ENCODE data around the gene GRIP2. TPM values are rescaled to one million over a fixed set of nuclear protein-coding genes. Genes with fewer than 3 reads are reported as not detected.

The GRIP2 gene
- total and polyA plus RNA-seq, 9 of the 15 experiments (the other 6 are each of a cell fraction or from before 2014, with no cell fraction given): 0.01 TPM; not detected in 7

- POLR2A ChIA-PET: interaction anchor here (0.5 to 2.6 kb wide), 3 partner anchors 9 to 113 kb away, joined by 3 to 17 read pairs (median 3); partner anchors contain the start of gene CCDC174
- TF ChIP-seq ZNF699 (CRISPR knock-in tag; IDR thresholded peaks at IDR 0.05; ENCODE audit: insufficient replicate concordance): no peak
- TF ChIP-seq ZNF589 (CRISPR knock-in tag; IDR thresholded peaks at IDR 0.05; ENCODE audit: low read depth): no peak
- no peak for TF ChIP-seq DACH1 (IDR thresholded peaks at IDR 0.05; ENCODE audit: partially characterized antibody)
- no peak for TF ChIP-seq REST (IDR thresholded peaks at IDR 0.05; ENCODE audit: borderline replicate concordance)
- TF ChIP-seq REST (CRISPR knock-in tag; IDR thresholded peaks at IDR 0.05; ENCODE audit: low read depth): no peak
- no peak for TF ChIP-seq RREB1 (CRISPR knock-in tag; IDR thresholded peaks at IDR 0.05)
These were observed 779 bp downstream of the GRIP2 start for GRCh38 chr3:14539384-14539741.

More at GRCh38 chr3:14539384-14539741, 779 bp downstream of the GRIP2 start:
- no peak overlapping the region for H3K27ac ChIP-seq (ENCODE audit: extremely low read depth, low read depth, low read length)
- BruUV-seq (replicated peaks): no TSS peak
- H2AFZ ChIP-seq (ENCODE audit: low read depth, low read length): no peak overlapping the region
- H3K79me2 ChIP-seq (ENCODE audit: control insufficient read depth, insufficient read depth, low read length): no peaks in the 10 kb centered on the region
- H3K9me1 ChIP-seq (ENCODE audit: control insufficient read depth, insufficient read depth, low read length): no peaks in the 10 kb centered on the region
- WGBS (ENCODE audit: insufficient coverage, low coverage, missing lambda C conversion rate): 16% methylated on average over 4 of the region's 4 CpGs
- no peak overlapping the region for H3K9ac ChIP-seq (ENCODE audit: insufficient read depth in 1 of 2, low read depth in 2 of 2, low read length in 2 of 2)
- DNase-seq (ENCODE audit: extremely low read depth in 1 of 4, low spot score in 3 of 4) (no peak), FAIRE-seq (no peak), ATAC-seq (no peak; the same call in 2 of the 3 replicates)
- no peak overlapping the region for H3K4me2 ChIP-seq (ENCODE audit: insufficient read depth, low read length)
- H3K36me3 ChIP-seq (ENCODE audit: control insufficient read depth, insufficient read depth, low read length): no peaks in the 10 kb centered on the region
- in situ Hi-C loops (cut with MboI) (no loop called here), intact Hi-C loops (cut with micrococcal nuclease) (no loop called here)
- H4K20me1 ChIP-seq (replicated peaks; ENCODE audit: control insufficient read depth, insufficient read depth, low read length): no peaks in the 10 kb centered on the region
- H3K4me1 ChIP-seq (replicated peaks in 1 of 2; ENCODE audit: control insufficient read depth in 2 of 2, insufficient read depth in 2 of 2, low read length in 2 of 2): peaks cover 0 to 18% of the 10 kb centered on the region in 2 experiments; a peak in 2 of 5 replicates
- H3K27me3 ChIP-seq (ENCODE audit: control insufficient read depth in 2 of 2, insufficient read depth in 2 of 2, low read length in 2 of 2): peaks cover 2 to 33% of the 10 kb centered on the region in 2 experiments; a peak in 3 of 5 replicates
- no peaks in the 10 kb centered on the region for H3K9me3 ChIP-seq (replicated peaks; ENCODE audit: control insufficient read depth, insufficient read depth, low read depth, low read length)
- CTCF ChIA-PET (ENCODE audit: low intra/inter-chr PET ratio): no interaction called here
- H3K4me3 ChIP-seq: no peak overlapping the region

Data from K562 (cell line).